ENCODE data around the gene FNDC3B.

GRCh38 chr3:172398484-172398883 is 359.1 kb downstream of the FNDC3B start:
- TF ChIP-seq, protein P1, sequence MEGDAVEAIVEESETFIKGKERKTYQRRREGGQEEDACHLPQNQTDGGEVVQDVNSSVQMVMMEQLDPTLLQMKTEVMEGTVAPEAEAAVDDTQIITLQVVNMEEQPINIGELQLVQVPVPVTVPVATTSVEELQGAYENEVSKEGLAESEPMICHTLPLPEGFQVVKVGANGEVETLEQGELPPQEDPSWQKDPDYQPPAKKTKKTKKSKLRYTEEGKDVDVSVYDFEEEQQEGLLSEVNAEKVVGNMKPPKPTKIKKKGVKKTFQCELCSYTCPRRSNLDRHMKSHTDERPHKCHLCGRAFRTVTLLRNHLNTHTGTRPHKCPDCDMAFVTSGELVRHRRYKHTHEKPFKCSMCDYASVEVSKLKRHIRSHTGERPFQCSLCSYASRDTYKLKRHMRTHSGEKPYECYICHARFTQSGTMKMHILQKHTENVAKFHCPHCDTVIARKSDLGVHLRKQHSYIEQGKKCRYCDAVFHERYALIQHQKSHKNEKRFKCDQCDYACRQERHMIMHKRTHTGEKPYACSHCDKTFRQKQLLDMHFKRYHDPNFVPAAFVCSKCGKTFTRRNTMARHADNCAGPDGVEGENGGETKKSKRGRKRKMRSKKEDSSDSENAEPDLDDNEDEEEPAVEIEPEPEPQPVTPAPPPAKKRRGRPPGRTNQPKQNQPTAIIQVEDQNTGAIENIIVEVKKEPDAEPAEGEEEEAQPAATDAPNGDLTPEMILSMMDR (IDR thresholded peaks at IDR 0.05; ENCODE audit: extremely low read depth in 1 of 2, insufficient read depth in 1 of 2, low read depth in 1 of 2, low read length in 2 of 2), result no peak
- TF ChIP-seq POLR2A (IDR thresholded peaks at IDR 0.05; ENCODE audit: low read depth, low read length) (no peak), POLR2AphosphoS5 (IDR thresholded peaks at IDR 0.05; ENCODE audit: insufficient read depth, low read depth, low read length) (no peak), EZH2 (IDR thresholded peaks at IDR 0.05; ENCODE audit: borderline replicate concordance, low read depth, low read length, severe bottlenecking) (no peak), JUN (IDR thresholded peaks at IDR 0.05; ENCODE audit: borderline replicate concordance, insufficient read depth, insufficient read length, low read depth) (no peak)
- TF ChIP-seq, protein P2, sequence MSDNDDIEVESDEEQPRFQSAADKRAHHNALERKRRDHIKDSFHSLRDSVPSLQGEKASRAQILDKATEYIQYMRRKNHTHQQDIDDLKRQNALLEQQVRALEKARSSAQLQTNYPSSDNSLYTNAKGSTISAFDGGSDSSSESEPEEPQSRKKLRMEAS (IDR thresholded peaks at IDR 0.05; ENCODE audit: insufficient read depth, insufficient read length), result no peak
